Naive thymus-derived CD4-positive, alpha-beta T cell (primary cell): ENCODE data around the gene SLC5A12. TPM values are rescaled to one million over a fixed set of nuclear protein-coding genes. Genes with fewer than 3 reads are reported as not detected.

Source experiments
- ATAC-seq: fragments of 150-1000 bp; cut with Tn5 transposase; 2 replicates; pipeline ENCODE4 v1.10.0; 2021; ENCODE audit warnings: mild to moderate bottlenecking, moderate library complexity
- CTCF ChIA-PET: fragments of 350-600 bp; sonication (Branson Sonifier 250); formaldehyde crosslinking; loops from one replicate; lab custom pipeline; 2021; ENCODE audit warnings: antibody characterized with exemption; lab: Charles Lee
- POLR2A ChIA-PET: fragments of 350-600 bp; sonication (Branson Sonifier 250); formaldehyde crosslinking; loops from one replicate; lab custom pipeline; 2021; ENCODE audit warnings: antibody characterized with exemption, inconsistent platforms; lab: Charles Lee
- DNase-seq, 9 donors: peaks; one replicate each; pipeline versions ENCODE4 v3.0.0 to v3.0.0-alpha.2; 2020 to 2022; ENCODE audit warnings: mixed read lengths in 1 of 9
- H3K27ac ChIP-seq: one replicate; pipeline ENCODE4 v1.7.0; 2013; ENCODE audit warnings: mild to moderate bottlenecking, low read depth, low read length, moderate library complexity
- H3K27me3 ChIP-seq, 2 donors: one replicate each; pipeline ENCODE4 v1.7.0; 2013; ENCODE audit warnings: low read length in 2 of 2, mild to moderate bottlenecking in 2 of 2, moderate library complexity in 2 of 2; ENCODE audit not compliant: control insufficient read depth in 2 of 2, insufficient read depth in 2 of 2
- H3K36me3 ChIP-seq, 3 experiments: 1 replicate in 2 of 3; 2 replicates in 1 of 3; pipeline ENCODE4 v1.7.0; 2013; ENCODE audit warnings: low read length in 3 of 3, mild to moderate bottlenecking in 3 of 3, moderate library complexity in 1 of 3; ENCODE audit not compliant: insufficient read depth in 3 of 3, control insufficient read depth in 2 of 3
- H3K4me1 ChIP-seq, 2 donors: one replicate each; pipeline ENCODE4 v1.7.0; 2013; ENCODE audit warnings: low read length in 2 of 2, mild to moderate bottlenecking in 2 of 2, moderate library complexity in 1 of 2; ENCODE audit not compliant: control insufficient read depth in 2 of 2, insufficient read depth in 2 of 2
- H3K4me3 ChIP-seq: 2 replicates; pipeline ENCODE4 v1.7.0; 2013; ENCODE audit warnings: mild to moderate bottlenecking, low read length
- H3K9me3 ChIP-seq, 3 experiments: 1 replicate in 2 of 3; 2 replicates in 1 of 3; pipeline ENCODE4 v1.7.0; 2013; ENCODE audit warnings: low read length in 3 of 3; ENCODE audit not compliant: control insufficient read depth in 2 of 3
- H3K27ac Mint-ChIP-seq, 9 donors: one replicate each; pipeline ENCODE4 v1.8.0; 2020 to 2022; ENCODE audit warnings: mixed read lengths in 9 of 9, mild to moderate bottlenecking in 8 of 9, moderate library complexity in 5 of 9, inconsistent platforms in 2 of 9
- H3K27me3 Mint-ChIP-seq, 5 donors: one replicate each; pipeline ENCODE4 v1.8.0; 2021 to 2022; ENCODE audit warnings: mixed read lengths in 5 of 5, mild to moderate bottlenecking in 1 of 5
- H3K36me3 Mint-ChIP-seq, 5 donors: one replicate each; pipeline ENCODE4 v1.8.0; 2020 to 2022; ENCODE audit warnings: mixed read lengths in 5 of 5, mild to moderate bottlenecking in 3 of 5, inconsistent platforms in 1 of 5
- H3K4me1 Mint-ChIP-seq, 7 donors: one replicate each; pipeline ENCODE4 v1.8.0; 2020 to 2022; ENCODE audit warnings: mixed read lengths in 7 of 7, mild to moderate bottlenecking in 3 of 7, inconsistent platforms in 1 of 7
- H3K4me3 Mint-ChIP-seq, 10 donors: one replicate each; pipeline ENCODE4 v1.8.0; 2020 to 2022; ENCODE audit warnings: mild to moderate bottlenecking in 10 of 10, mixed read lengths in 10 of 10, moderate library complexity in 6 of 10, inconsistent platforms in 2 of 10
- H3K9me3 Mint-ChIP-seq, 11 donors: one replicate each; pipeline ENCODE4 v1.8.0; 2020 to 2022; ENCODE audit warnings: mixed read lengths in 11 of 11, mild to moderate bottlenecking in 4 of 11, inconsistent platforms in 1 of 11, moderate library complexity in 1 of 11
- intact Hi-C, 2 donors: fragments of 100-400 bp; cut with micrococcal nuclease; formaldehyde crosslinking; loops; one replicate each; pipeline ENCODE4 v1.15.1; 2023
- polyA plus RNA-seq, 2 donors: library from polyadenylated mRNA; unstranded; fragments of 300-500 nt; fragmentation: Illumina TruSeq; gene quantifications; one replicate each; pipeline ENCODE4 v1.2.3, GENCODE V29; 2021
- total RNA-seq, 6 experiments: library from RNA in 5 of 6; stranded (reverse) in 5 of 6; gene quantifications; 1 replicate in 5 of 6; 2 replicates in 1 of 6; pipeline ENCODE4 v1.2.3 and lab custom pipeline; 2021 to 2026

Gene SLC5A12
- total and polyA plus RNA-seq, 7 experiments from 2014 or later = not detected

GRCh38 chr11:26688701-26689100 is 33.2 kb downstream of the SLC5A12 start:
- Histone ChIP-seq H3K36me3 (no peaks in the 10 kb centered on the region), H3K4me3 (no peak overlapping the region), H3K4me1 (no peaks in the 10 kb centered on the region), H3K27ac (no peak overlapping the region), H3K9me3 (no peaks in the 10 kb centered on the region), H3K27me3 (no peaks in the 10 kb centered on the region)
- ChIA-PET CTCF (no interaction called here), POLR2A (no interaction called here)
- DNase-seq (no peak), ATAC-seq (no peak)
- no peak overlapping the region for H3K4me3 Mint-ChIP-seq
- peaks cover 0 to 7% (median 0%) of the 10 kb centered on the region in 11 donors for H3K9me3 Mint-ChIP-seq
- no peak overlapping the region for H3K27ac Mint-ChIP-seq
- no peaks in the 10 kb centered on the region for H3K36me3 Mint-ChIP-seq
- intact Hi-C loops = no loop called here
- H3K4me1 Mint-ChIP-seq = no peaks in the 10 kb centered on the region
- H3K27me3 Mint-ChIP-seq = no peaks in the 10 kb centered on the region

GRCh38 chr11:26687351-26687750 is 34.5 kb downstream of the SLC5A12 start:
- ATAC-seq = no peak

GRCh38 chr11:26677566-26677965 is 44.3 kb downstream of the SLC5A12 start:
- DNase-seq = no peak
- H3K9me3 ChIP-seq = no peaks in the 10 kb centered on the region
- POLR2A ChIA-PET = no interaction called here
- no peak for ATAC-seq
- Mint-ChIP-seq H3K27me3 (no peaks in the 10 kb centered on the region), H3K4me1 (no peaks in the 10 kb centered on the region), H3K9me3 (peaks cover 0 to 15% (median 2%) of the 10 kb centered on the region in 11 donors), H3K36me3 (peaks cover 0 to 3% (median 0%) of the 10 kb centered on the region in 5 donors), H3K4me3 (no peak overlapping the region), H3K27ac (no peak overlapping the region)
- no peaks in the 10 kb centered on the region for H3K4me1 ChIP-seq
- CTCF ChIA-PET = no interaction called here
- intact Hi-C loops = no loop called here
- H3K27me3 ChIP-seq = no peaks in the 10 kb centered on the region
- H3K36me3 ChIP-seq = no peaks in the 10 kb centered on the region
- H3K4me3 ChIP-seq = no peak overlapping the region
- H3K27ac ChIP-seq = no peak overlapping the region

More at GRCh38 chr11:26687351-26687750, 34.5 kb downstream of the SLC5A12 start:
- H3K27me3 Mint-ChIP-seq = no peaks in the 10 kb centered on the region
- intact Hi-C loops = no loop called here
- no peaks in the 10 kb centered on the region for H3K9me3 ChIP-seq
- no peaks in the 10 kb centered on the region for H3K36me3 ChIP-seq
- no peaks in the 10 kb centered on the region for H3K27me3 ChIP-seq
- no peaks in the 10 kb centered on the region for H3K36me3 Mint-ChIP-seq
- no peak overlapping the region for H3K4me3 Mint-ChIP-seq
- H3K4me1 Mint-ChIP-seq = no peaks in the 10 kb centered on the region
- ChIA-PET CTCF (no interaction called here), POLR2A (no interaction called here)
- no peak for DNase-seq
- H3K27ac ChIP-seq = no peak overlapping the region
- no peak overlapping the region for H3K4me3 ChIP-seq
- no peaks in the 10 kb centered on the region for H3K4me1 ChIP-seq
- H3K27ac Mint-ChIP-seq = no peak overlapping the region
- peaks cover 0 to 7% (median 0%) of the 10 kb centered on the region in 11 donors for H3K9me3 Mint-ChIP-seq

GRCh38 chr11:26676641-26677040 is 45.2 kb downstream of the SLC5A12 start:
- Histone ChIP-seq H3K4me1 (no peaks in the 10 kb centered on the region), H3K27me3 (no peaks in the 10 kb centered on the region), H3K4me3 (no peak overlapping the region), H3K36me3 (no peaks in the 10 kb centered on the region), H3K27ac (no peak overlapping the region), H3K9me3 (no peaks in the 10 kb centered on the region)
- peaks cover 0 to 20% (median 2%) of the 10 kb centered on the region in 11 donors for H3K9me3 Mint-ChIP-seq
- ChIA-PET POLR2A (no interaction called here), CTCF (no interaction called here)
- no peak overlapping the region for H3K27ac Mint-ChIP-seq
- H3K27me3 Mint-ChIP-seq = no peaks in the 10 kb centered on the region
- no peak overlapping the region for H3K4me3 Mint-ChIP-seq
- peaks cover 0 to 3% (median 0%) of the 10 kb centered on the region in 5 donors for H3K36me3 Mint-ChIP-seq
- ATAC-seq = no peak
- no peaks in the 10 kb centered on the region for H3K4me1 Mint-ChIP-seq
- DNase-seq = no peak
- intact Hi-C loops = no loop called here

GRCh38 chr11:26675233-26675928 is 46.5 kb downstream of the SLC5A12 start:
- Histone ChIP-seq H3K9me3 (no peaks in the 10 kb centered on the region), H3K27ac (no peak overlapping the region), H3K27me3 (no peaks in the 10 kb centered on the region), H3K36me3 (no peaks in the 10 kb centered on the region), H3K4me3 (no peak overlapping the region), H3K4me1 (no peaks in the 10 kb centered on the region)
- no peak overlapping the region for H3K4me3 Mint-ChIP-seq
- H3K36me3 Mint-ChIP-seq = peaks cover 0 to 3% (median 0%) of the 10 kb centered on the region in 5 donors
- no peak overlapping the region for H3K27ac Mint-ChIP-seq
- intact Hi-C loops = no loop called here
- POLR2A ChIA-PET = no interaction called here
- ATAC-seq (no peak), DNase-seq (no peak)
- CTCF ChIA-PET = no interaction called here
- H3K9me3 Mint-ChIP-seq = peaks cover 0 to 20% (median 2%) of the 10 kb centered on the region in 11 donors
- H3K27me3 Mint-ChIP-seq = no peaks in the 10 kb centered on the region
- H3K4me1 Mint-ChIP-seq = no peaks in the 10 kb centered on the region

- H3K36me3 ChIP-seq = no peaks in the 10 kb centered on the region
- Mint-ChIP-seq H3K4me3 (no peak overlapping the region), H3K9me3 (peaks cover 0 to 6% (median 0%) of the 10 kb centered on the region in 11 donors), H3K27me3 (no peaks in the 10 kb centered on the region), H3K27ac (no peak overlapping the region), H3K36me3 (no peaks in the 10 kb centered on the region), H3K4me1 (no peaks in the 10 kb centered on the region)
- no peaks in the 10 kb centered on the region for H3K27me3 ChIP-seq
- no peaks in the 10 kb centered on the region for H3K9me3 ChIP-seq
- no peak for DNase-seq
- CTCF ChIA-PET = no interaction called here
- H3K4me3 ChIP-seq = no peak overlapping the region
- POLR2A ChIA-PET = no interaction called here
- ATAC-seq = no peak
- no peaks in the 10 kb centered on the region for H3K4me1 ChIP-seq
- intact Hi-C loops = no loop called here
- H3K27ac ChIP-seq = no peak overlapping the region
Observed at GRCh38 chr11:26665946-26666345, 55.9 kb downstream of the SLC5A12 start.

GRCh38 chr11:26665036-26665435 is 56.8 kb downstream of the SLC5A12 start:
- H3K9me3 Mint-ChIP-seq = peaks cover 0 to 6% (median 0%) of the 10 kb centered on the region in 11 donors
- Histone ChIP-seq H3K27ac (no peak overlapping the region), H3K4me3 (no peak overlapping the region), H3K9me3 (no peaks in the 10 kb centered on the region), H3K4me1 (no peaks in the 10 kb centered on the region), H3K27me3 (no peaks in the 10 kb centered on the region), H3K36me3 (no peaks in the 10 kb centered on the region)
- POLR2A ChIA-PET = no interaction called here
- intact Hi-C loops = no loop called here
- H3K27ac Mint-ChIP-seq = no peak overlapping the region
- H3K4me3 Mint-ChIP-seq = no peak overlapping the region
- no peaks in the 10 kb centered on the region for H3K4me1 Mint-ChIP-seq
- H3K27me3 Mint-ChIP-seq = no peaks in the 10 kb centered on the region
- no peak for ATAC-seq
- DNase-seq = no peak
- CTCF ChIA-PET = no interaction called here
- H3K36me3 Mint-ChIP-seq = no peaks in the 10 kb centered on the region
